ENCODE data around the gene STX8.

STX8 gene

DNA sequence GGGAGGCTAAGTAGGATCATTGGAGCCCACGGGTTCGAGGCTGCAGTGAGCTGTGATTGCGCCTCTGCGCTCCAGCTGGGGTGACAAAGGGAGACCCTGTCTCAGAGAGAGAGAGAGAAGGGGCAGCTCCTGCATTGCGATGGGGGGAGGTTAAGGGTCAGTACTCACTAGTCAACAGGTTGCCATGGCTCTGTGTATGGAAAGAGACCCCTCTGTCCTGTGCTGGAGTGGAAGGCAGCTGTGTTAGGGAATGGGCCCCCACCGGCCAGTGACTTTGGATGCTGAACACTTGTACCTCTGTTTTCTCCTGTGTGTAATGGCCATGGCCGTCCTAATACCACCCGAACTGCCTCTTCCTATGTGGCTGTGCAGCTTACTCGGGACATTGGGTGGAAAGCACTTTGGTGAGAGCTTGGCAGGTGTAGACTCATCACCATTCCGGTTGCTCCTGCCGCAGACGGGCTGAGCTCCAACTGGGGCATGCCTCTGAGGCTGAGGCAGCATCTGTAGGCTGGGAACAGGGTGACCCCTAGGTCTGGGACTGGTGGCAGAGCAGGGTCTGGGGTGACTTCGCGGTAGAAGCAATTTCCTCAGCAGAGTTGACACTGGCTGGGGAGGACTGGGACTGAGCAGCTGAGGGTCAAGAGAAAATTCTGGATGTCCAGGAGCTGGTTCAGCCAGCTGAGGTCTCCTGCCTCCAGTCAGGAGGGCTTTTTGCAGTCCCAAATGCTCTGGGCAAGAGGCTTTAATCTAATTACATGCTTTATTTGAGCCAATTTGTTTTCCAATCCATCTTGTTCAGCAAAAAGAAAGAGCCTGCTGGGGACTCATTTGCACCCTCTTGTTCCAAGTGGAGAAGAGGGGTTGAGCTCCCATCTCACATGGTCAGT is 369.9 kb downstream of the STX8 start:
- H3K36me3 ChIP-seq (ENCODE audit: control insufficient read depth, insufficient read depth, low read length): no peaks in the 10 kb centered on the region
- no peaks in the 10 kb centered on the region; the same call in 1 of the 2 replicates for H3K4me1 ChIP-seq (ENCODE audit: control insufficient read depth, insufficient read depth, low read length)
- 0 out of 2 replicates have a peak, but pooled peaks cover 2% of the 10 kb centered on the region for H3K9me3 ChIP-seq (ENCODE audit: control insufficient read depth, insufficient read depth, low read depth, low read length)
- H3K4me3 ChIP-seq (ENCODE audit: low read depth, low read length): no peak overlapping the region
- H3K9ac ChIP-seq (ENCODE audit: low read length): no peak overlapping the region
- no peaks in the 10 kb centered on the region for H3K27me3 ChIP-seq (ENCODE audit: control insufficient read depth, insufficient read depth, low read length)
- no peak overlapping the region for H3K27ac ChIP-seq (ENCODE audit: low read depth, low read length)

- H3K9ac ChIP-seq (ENCODE audit: low read length): no peak overlapping the region
- no peaks in the 10 kb centered on the region for H3K36me3 ChIP-seq (ENCODE audit: control insufficient read depth, insufficient read depth, low read length)
- H3K4me1 ChIP-seq (ENCODE audit: control insufficient read depth, insufficient read depth, low read length): no peaks in the 10 kb centered on the region; the same call in 1 of the 2 replicates
- no peaks in the 10 kb centered on the region for H3K27me3 ChIP-seq (ENCODE audit: control insufficient read depth, insufficient read depth, low read length)
- H3K27ac ChIP-seq (ENCODE audit: low read depth, low read length): no peak overlapping the region
- 0 out of 2 replicates have a peak, but pooled peaks cover 2% of the 10 kb centered on the region for H3K9me3 ChIP-seq (ENCODE audit: control insufficient read depth, insufficient read depth, low read depth, low read length)
- H3K4me3 ChIP-seq (ENCODE audit: low read depth, low read length): no peak overlapping the region
Measured at GRCh38 chr17:9204637-9205329, 370.8 kb downstream of the STX8 start.

DNA sequence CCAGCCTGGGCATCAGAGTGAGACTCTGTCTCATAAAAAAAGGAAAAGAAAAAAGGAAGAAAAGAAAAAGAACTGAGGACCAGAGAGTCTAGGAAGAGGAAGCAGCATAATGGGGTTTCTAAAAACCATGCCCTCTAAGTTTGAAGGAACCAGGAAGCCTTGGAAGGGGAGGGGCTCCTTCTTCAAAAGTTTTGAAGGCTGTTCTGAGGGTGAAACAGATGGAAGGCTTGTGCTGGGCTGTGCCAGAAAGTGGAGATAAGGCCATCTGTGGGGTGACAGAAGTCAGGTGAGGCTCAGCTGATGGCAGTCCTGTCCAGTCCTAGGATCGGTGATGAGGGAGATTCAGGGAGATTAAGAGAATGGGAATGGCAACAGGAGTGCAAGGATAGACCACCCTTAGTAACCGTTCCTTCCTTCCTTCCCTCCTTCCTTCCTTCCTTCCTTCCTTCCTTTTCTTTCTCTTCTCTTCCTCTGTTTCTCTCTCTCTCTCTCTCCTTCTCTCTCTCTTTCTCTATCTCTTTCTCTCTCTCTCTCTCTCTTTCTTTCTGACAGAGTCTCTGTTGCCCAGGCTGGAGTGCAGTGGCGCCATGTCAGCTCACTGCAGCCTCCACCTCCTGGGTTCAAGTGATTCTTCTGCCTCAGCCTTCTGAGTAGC is 371.7 kb downstream of the STX8 start:
- H3K9me3 ChIP-seq (ENCODE audit: control insufficient read depth, insufficient read depth, low read depth, low read length): 0 out of 2 replicates have a peak, but pooled peaks cover 3% of the 10 kb centered on the region
- H3K27ac ChIP-seq (ENCODE audit: low read depth, low read length): no peak overlapping the region
- no peaks in the 10 kb centered on the region; the same call in 1 of the 2 replicates for H3K4me1 ChIP-seq (ENCODE audit: control insufficient read depth, insufficient read depth, low read length)
- H3K9ac ChIP-seq (ENCODE audit: low read length): no peak overlapping the region
- no peaks in the 10 kb centered on the region for H3K27me3 ChIP-seq (ENCODE audit: control insufficient read depth, insufficient read depth, low read length)
- no peaks in the 10 kb centered on the region for H3K36me3 ChIP-seq (ENCODE audit: control insufficient read depth, insufficient read depth, low read length)
- H3K4me3 ChIP-seq (ENCODE audit: low read depth, low read length): no peak overlapping the region

GRCh38 chr17:9202532-9202931 is 373.1 kb downstream of the STX8 start:
- H3K9me3 ChIP-seq (ENCODE audit: control insufficient read depth, insufficient read depth, low read depth, low read length): 0 out of 2 replicates have a peak, but pooled peaks cover 7% of the 10 kb centered on the region
- H3K4me3 ChIP-seq (ENCODE audit: low read depth, low read length): no peak overlapping the region
- H3K9ac ChIP-seq (ENCODE audit: low read length): no peak overlapping the region
- H3K27me3 ChIP-seq (ENCODE audit: control insufficient read depth, insufficient read depth, low read length): no peaks in the 10 kb centered on the region
- H3K36me3 ChIP-seq (ENCODE audit: control insufficient read depth, insufficient read depth, low read length): no peaks in the 10 kb centered on the region
- no peak overlapping the region for H3K27ac ChIP-seq (ENCODE audit: low read depth, low read length)
- no peaks in the 10 kb centered on the region; the same call in 1 of the 2 replicates for H3K4me1 ChIP-seq (ENCODE audit: control insufficient read depth, insufficient read depth, low read length)

GRCh38 chr17:9200699-9201359 is 374.8 kb downstream of the STX8 start:
- Histone ChIP-seq H3K36me3 (ENCODE audit: control insufficient read depth, insufficient read depth, low read length) (no peaks in the 10 kb centered on the region), H3K4me3 (ENCODE audit: low read depth, low read length) (no peak overlapping the region), H3K9me3 (ENCODE audit: control insufficient read depth, insufficient read depth, low read depth, low read length) (0 out of 2 replicates have a peak, but pooled peaks cover 7% of the 10 kb centered on the region), H3K27ac (ENCODE audit: low read depth, low read length) (no peak overlapping the region), H3K9ac (ENCODE audit: low read length) (no peak overlapping the region), H3K27me3 (ENCODE audit: control insufficient read depth, insufficient read depth, low read length) (no peaks in the 10 kb centered on the region), H3K4me1 (ENCODE audit: control insufficient read depth, insufficient read depth, low read length) (peaks cover 10% of the 10 kb centered on the region; the same call in 1 of the 2 replicates)

All from HUES6 (cell line).